ENCODE results near the gene TRIM7.
"Not testable (repeated sequence)": the region's sequence is repeated elsewhere in the genome, so short reads cannot be mapped to it uniquely, and the experiment has no call there.

TRIM7 gene

GRCh38 chr5:181161534-181162175 lies 43.3 kb downstream of the TRIM7 start:
- peaks cover 7% of the 10 kb centered on the region for H3K27me3 ChIP-seq (ENCODE audit: insufficient read depth, low read length)

GRCh38 chr5:181160755-181161533 lies 44.1 kb downstream of the TRIM7 start:
- not testable (repeated sequence) for H2AFZ ChIP-seq (ENCODE audit: low read depth, low read length); H3K4me1 ChIP-seq (ENCODE audit: insufficient read depth, low read length); H3K9me3 ChIP-seq (ENCODE audit: low read length); H3K36me3 ChIP-seq (ENCODE audit: insufficient read depth, low read length); H3K27me3 ChIP-seq (ENCODE audit: insufficient read depth, low read length)
- H3K4me3 ChIP-seq (ENCODE audit: low read length) = peak overlapping the region; percentile 45

More at GRCh38 chr5:181161534-181162175, 43.3 kb downstream of the TRIM7 start:
- Histone ChIP-seq H3K36me3 (ENCODE audit: insufficient read depth, low read length) (no peaks in the 10 kb centered on the region), H3K9me3 (ENCODE audit: low read length) (no peaks in the 10 kb centered on the region), H2AFZ (ENCODE audit: low read depth, low read length) (no peak overlapping the region), H3K4me1 (ENCODE audit: insufficient read depth, low read length) (peaks cover 2% of the 10 kb centered on the region), H3K4me3 (ENCODE audit: low read length) (peak overlapping the region; percentile 45)

- peak overlapping the region; percentile 42 for H3K4me3 ChIP-seq (ENCODE audit: low read length)
- H3K27me3 ChIP-seq (ENCODE audit: insufficient read depth, low read length) = peaks cover 7% of the 10 kb centered on the region
- H3K9me3 ChIP-seq (ENCODE audit: low read length) = no peaks in the 10 kb centered on the region
- H3K36me3 ChIP-seq (ENCODE audit: insufficient read depth, low read length) = no peaks in the 10 kb centered on the region
- no peak overlapping the region for H2AFZ ChIP-seq (ENCODE audit: low read depth, low read length)
- H3K4me1 ChIP-seq (ENCODE audit: insufficient read depth, low read length) = peaks cover 2% of the 10 kb centered on the region
These were observed 44.7 kb downstream of the TRIM7 start for GRCh38 chr5:181160152-181160754.

- H3K9me3 ChIP-seq (ENCODE audit: low read length) = no peaks in the 10 kb centered on the region
- no peak overlapping the region for H3K4me3 ChIP-seq (ENCODE audit: low read length)
- no peak overlapping the region for H2AFZ ChIP-seq (ENCODE audit: low read depth, low read length)
- H3K4me1 ChIP-seq (ENCODE audit: insufficient read depth, low read length) = peaks cover 2% of the 10 kb centered on the region
- H3K36me3 ChIP-seq (ENCODE audit: insufficient read depth, low read length) = no peaks in the 10 kb centered on the region
- H3K27me3 ChIP-seq (ENCODE audit: insufficient read depth, low read length) = peaks cover 5% of the 10 kb centered on the region
These were observed 45.5 kb downstream of the TRIM7 start for GRCh38 chr5:181159286-181160151.

DNA sequence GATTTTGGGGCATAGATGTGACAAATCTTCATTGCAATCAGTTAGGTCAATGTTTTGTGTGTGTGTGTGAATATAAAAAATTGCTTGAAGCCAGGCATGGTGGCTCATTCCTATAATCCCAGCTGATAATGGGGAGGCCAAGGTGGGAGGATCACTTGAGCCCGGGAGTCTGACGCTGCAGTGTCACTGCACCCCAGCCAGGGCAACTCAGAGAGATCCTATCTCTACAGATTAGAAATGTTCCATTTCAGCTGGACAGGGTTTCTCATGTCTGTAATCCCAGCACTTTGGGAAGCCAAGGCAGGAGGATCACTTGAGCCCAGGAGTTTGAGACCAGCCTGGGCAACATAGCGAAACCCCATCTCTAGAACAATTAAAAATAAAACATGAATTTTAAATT lies 46.1 kb downstream of the TRIM7 start:
- Histone ChIP-seq H3K27me3 (ENCODE audit: insufficient read depth, low read length) (peaks cover 4% of the 10 kb centered on the region), H2AFZ (ENCODE audit: low read depth, low read length) (no peak overlapping the region), H3K36me3 (ENCODE audit: insufficient read depth, low read length) (no peaks in the 10 kb centered on the region), H3K4me1 (ENCODE audit: insufficient read depth, low read length) (peaks cover 2% of the 10 kb centered on the region), H3K4me3 (ENCODE audit: low read length) (no peak overlapping the region), H3K9me3 (ENCODE audit: low read length) (no peaks in the 10 kb centered on the region)

GRCh38 chr5:181156758-181157157 lies 48.2 kb downstream of the TRIM7 start:
- Histone ChIP-seq H3K4me1 (ENCODE audit: insufficient read depth, low read length) (peaks cover 2% of the 10 kb centered on the region), H3K9me3 (ENCODE audit: low read length) (no peaks in the 10 kb centered on the region), H3K36me3 (ENCODE audit: insufficient read depth, low read length) (no peaks in the 10 kb centered on the region), H3K27me3 (ENCODE audit: insufficient read depth, low read length) (no peaks in the 10 kb centered on the region), H2AFZ (ENCODE audit: low read depth, low read length) (no peak overlapping the region), H3K4me3 (ENCODE audit: low read length) (no peak overlapping the region)

DNA sequence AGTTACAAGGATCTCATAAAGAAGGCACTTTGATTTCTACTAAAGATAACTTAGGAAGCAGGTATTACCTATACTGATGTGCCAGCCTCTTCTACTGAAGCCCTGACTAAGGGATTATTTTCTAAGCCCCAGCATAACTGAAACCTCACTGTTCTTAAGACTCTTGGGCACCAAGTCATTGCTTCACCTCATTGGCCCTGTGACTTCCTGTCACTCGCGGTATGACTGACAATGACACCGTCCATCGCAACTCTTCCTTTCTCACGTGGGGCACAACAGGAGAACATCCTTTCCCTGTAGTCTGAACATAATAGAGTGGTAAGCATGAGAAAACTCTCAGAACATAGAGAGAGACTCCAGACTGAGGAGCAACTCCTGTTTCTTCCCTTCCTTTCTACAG lies 51.2 kb downstream of the TRIM7 start:
- no peaks in the 10 kb centered on the region for H3K9me3 ChIP-seq (ENCODE audit: low read length)
- no peaks in the 10 kb centered on the region for H3K4me1 ChIP-seq (ENCODE audit: insufficient read depth, low read length)
- H3K27me3 ChIP-seq (ENCODE audit: insufficient read depth, low read length) = no peaks in the 10 kb centered on the region

GRCh38 chr5:181152406-181152805 lies 52.6 kb downstream of the TRIM7 start:
- Histone ChIP-seq H2AFZ (ENCODE audit: low read depth, low read length) (no peak overlapping the region), H3K27me3 (ENCODE audit: insufficient read depth, low read length) (no peaks in the 10 kb centered on the region), H3K9me3 (ENCODE audit: low read length) (no peaks in the 10 kb centered on the region), H3K4me3 (ENCODE audit: low read length) (no peak overlapping the region), H3K4me1 (ENCODE audit: insufficient read depth, low read length) (no peaks in the 10 kb centered on the region), H3K36me3 (ENCODE audit: insufficient read depth, low read length) (no peaks in the 10 kb centered on the region)

More for the DNA sequence above, 51.2 kb downstream of the TRIM7 start:
- Histone ChIP-seq H3K36me3 (ENCODE audit: insufficient read depth, low read length) (no peaks in the 10 kb centered on the region), H3K4me3 (ENCODE audit: low read length) (no peak overlapping the region), H2AFZ (ENCODE audit: low read depth, low read length) (no peak overlapping the region)

DNA sequence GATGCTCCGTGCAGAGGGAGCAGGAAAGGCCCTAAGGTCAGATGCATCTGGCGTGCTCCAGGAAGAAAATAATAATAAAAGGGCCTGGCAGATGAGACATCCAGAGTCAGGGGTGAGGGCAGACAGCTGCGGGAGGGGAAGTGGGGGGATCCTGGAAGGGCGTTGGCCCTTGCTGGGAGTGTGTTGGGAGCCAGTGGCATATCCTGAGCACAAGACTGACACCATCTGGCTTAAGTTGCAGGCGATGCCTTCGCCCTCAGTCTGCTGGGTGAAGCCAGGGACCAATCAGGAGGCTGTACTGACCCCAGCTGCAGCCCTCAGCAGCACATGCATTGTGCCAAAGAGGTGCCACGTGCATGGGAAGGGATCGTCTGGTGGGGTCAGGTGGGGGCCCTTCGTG lies 53.9 kb downstream of the TRIM7 start:
- no peak overlapping the region for H3K4me3 ChIP-seq (ENCODE audit: low read length)
- H2AFZ ChIP-seq (ENCODE audit: low read depth, low read length) = no peak overlapping the region
- no peaks in the 10 kb centered on the region for H3K27me3 ChIP-seq (ENCODE audit: insufficient read depth, low read length)
- H3K36me3 ChIP-seq (ENCODE audit: insufficient read depth, low read length) = no peaks in the 10 kb centered on the region
- H3K9me3 ChIP-seq (ENCODE audit: low read length) = no peaks in the 10 kb centered on the region
- no peaks in the 10 kb centered on the region for H3K4me1 ChIP-seq (ENCODE audit: insufficient read depth, low read length)

GRCh38 chr5:181149806-181150733 lies 54.9 kb downstream of the TRIM7 start:
- no peak overlapping the region for H2AFZ ChIP-seq (ENCODE audit: low read depth, low read length)
- no peak overlapping the region for H3K4me3 ChIP-seq (ENCODE audit: low read length)
- H3K36me3 ChIP-seq (ENCODE audit: insufficient read depth, low read length) = no peaks in the 10 kb centered on the region
- no peaks in the 10 kb centered on the region for H3K4me1 ChIP-seq (ENCODE audit: insufficient read depth, low read length)
- no peaks in the 10 kb centered on the region for H3K9me3 ChIP-seq (ENCODE audit: low read length)
- no peaks in the 10 kb centered on the region for H3K27me3 ChIP-seq (ENCODE audit: insufficient read depth, low read length)

GRCh38 chr5:181149355-181149754 lies 55.6 kb downstream of the TRIM7 start:
- Histone ChIP-seq H3K4me1 (ENCODE audit: insufficient read depth, low read length) (no peaks in the 10 kb centered on the region), H3K36me3 (ENCODE audit: insufficient read depth, low read length) (no peaks in the 10 kb centered on the region), H2AFZ (ENCODE audit: low read depth, low read length) (no peak overlapping the region), H3K27me3 (ENCODE audit: insufficient read depth, low read length) (no peaks in the 10 kb centered on the region), H3K9me3 (ENCODE audit: low read length) (no peaks in the 10 kb centered on the region), H3K4me3 (ENCODE audit: low read length) (no peak overlapping the region)

All from neuron (in vitro differentiated cells).